CD4-positive, alpha-beta T cell treated with Interleukin-17A for 4 hours (primary cell): Measurements from ENCODE around the gene C19orf25.
"Not testable (repeated sequence)": the region's sequence is repeated elsewhere in the genome, so short reads cannot be mapped to it uniquely, and the experiment has no call there.

Experiments used
- DNase-seq: peaks from one replicate; pipeline ENCODE4 v3.0.0-alpha.2; 2020; ENCODE audit warnings: mixed read lengths

Gene C19orf25

DNA sequence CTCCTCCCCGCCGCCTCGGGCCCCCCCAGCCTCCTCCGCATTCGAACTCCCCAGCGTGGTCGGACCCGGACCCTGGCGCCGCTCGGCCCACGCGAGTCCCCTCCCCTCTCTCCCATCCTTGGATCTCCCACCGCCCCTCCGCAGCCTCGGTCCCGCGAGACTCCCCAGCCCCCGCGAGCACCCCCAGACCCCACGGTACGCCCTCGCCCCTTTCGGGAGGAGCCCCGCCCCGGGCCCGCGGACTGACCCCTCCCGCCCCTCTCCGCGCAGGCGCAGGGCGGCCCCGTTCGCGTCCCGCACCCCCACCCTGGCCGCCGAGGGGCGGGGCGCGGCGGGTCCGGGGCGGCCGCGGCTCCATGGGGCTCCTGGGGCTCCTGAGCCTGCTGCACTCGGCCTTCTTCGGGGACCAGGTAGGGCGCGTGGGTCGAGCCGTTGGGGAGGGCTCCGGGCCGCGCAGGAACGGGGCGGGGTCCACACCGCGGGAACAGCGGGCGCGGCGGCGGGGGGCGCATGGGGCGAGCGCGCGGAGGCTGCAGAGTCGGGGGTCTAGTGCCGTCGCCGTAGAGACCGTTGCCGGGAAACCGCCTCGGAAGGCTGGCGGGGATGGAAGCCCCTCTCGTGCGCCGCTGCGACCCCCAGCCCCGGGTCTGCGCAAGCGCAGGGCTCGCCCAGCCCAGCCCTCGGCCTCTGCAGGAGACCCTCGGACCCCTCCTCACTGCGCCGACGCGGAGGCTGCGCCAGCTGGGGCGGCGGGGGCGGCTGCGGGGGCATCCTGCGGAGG, 32.9 kb downstream of the C19orf25 start:
- DNase-seq, result no peak

DNA sequence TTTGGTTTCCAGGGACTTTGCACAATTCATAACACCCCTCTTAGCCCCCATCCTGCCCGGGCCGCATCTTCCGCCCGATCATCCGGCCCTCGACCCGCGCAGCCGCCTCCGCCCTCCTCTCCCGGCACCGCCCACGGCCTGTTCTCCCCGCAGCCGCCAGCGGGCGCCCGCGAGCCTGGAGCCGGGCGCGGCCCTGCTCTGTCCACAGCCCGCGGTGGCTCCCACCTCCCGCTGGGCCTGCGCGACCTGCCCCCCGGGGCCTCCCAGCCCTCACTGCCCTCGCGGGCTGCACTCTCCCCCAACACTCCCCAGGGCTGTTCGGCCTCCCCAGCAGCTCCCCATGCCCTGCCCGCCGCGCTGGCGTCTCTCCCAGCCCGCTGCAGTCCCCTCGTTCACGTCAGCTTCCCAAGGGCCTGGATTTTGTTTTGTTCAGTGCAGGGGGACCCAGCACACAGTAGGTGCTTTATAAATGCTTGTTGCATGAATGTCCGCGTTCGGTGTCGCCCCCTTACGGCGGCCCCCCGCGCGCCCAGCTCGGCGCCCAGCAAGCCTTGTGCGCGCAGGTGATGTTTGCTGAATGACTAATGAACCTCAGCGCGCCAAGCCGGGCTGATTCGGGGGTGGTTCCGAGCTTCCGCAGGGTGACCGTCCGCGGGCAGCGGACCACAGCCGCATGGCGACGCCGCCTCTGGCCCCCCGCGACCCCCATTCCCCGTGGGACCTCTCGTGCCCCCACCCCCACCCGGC, 33.7 kb downstream of the C19orf25 start:
- peak; percentile 82 for DNase-seq

DNA sequence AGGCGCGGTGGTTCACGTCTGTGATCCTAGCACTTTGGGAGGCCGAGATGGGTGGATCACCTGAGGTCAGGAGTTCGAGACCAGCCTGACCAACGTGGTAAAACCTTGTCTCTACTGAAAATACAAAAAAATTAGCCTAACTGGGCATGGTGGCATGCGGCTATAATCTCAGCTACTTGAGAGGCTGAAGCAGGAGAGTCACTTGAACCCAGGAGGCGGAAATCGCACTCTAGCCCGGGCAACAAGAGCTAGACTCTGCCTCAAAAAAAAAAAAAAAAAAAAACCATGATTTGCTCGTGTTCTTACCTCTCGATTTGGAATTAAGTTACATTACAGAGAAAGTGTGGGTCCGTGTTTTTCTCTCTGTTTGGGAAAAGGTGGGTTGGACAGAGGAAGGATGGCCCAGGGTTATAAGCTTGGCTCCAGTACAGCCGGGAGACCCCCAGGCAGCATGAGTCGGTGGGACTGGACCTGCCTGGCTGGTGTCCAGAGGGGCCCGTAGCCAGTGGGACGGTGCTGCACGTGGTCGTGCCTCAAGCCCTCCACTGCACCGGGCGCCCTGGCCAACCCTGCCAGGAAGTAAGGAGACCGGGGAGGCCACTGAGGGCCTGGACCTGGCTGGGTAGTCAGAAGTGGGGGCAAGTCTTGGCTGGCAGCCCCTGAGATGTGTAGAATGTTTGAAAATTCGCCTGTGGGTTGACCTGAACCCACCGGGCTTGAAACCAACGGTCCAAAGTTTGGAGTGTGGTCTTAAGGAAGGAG, 37.2 kb downstream of the C19orf25 start:
- no peak for DNase-seq

DNA sequence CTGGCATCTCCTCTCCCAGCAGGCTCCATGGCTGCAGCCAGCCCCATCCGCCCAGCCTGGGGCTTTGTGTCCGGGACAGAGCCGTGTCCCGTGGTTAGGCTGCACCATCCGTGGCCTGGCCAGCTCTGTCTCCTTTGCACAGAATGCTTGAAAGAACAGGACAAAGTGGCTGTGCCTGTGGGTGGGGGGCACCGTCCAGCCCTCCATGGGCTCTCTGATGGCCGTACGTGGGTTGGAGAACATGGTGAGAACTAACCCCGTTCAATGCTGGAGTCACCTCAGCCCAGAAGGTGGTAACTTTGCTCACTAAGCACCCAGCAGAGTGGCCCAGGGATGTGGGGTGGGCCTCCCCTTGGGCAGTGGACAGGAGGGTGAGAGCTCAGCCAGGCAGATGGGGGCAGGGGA, 38.0 kb downstream of the C19orf25 start:
- DNase-seq, result no peak

DNA sequence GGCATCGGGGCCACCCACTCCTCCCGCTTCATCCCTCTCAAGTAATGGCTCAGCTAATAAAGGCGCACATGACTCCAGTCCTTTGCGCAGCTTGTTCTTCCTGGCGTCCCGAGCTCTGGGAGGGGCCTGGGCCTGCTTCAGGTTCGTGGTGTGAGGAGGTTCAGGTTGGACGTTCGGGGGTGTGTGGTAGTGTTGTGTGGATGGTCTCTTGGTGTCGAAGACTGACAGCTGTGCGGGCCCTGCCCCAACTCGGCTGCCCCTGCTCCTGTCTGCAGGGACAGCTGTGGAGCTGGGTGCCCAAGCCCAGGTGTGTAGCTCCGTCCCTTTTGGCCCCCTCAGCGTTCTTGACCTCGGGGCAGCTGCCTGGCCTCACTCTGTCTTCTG, 38.6 kb downstream of the C19orf25 start:
- no peak for DNase-seq

DNA sequence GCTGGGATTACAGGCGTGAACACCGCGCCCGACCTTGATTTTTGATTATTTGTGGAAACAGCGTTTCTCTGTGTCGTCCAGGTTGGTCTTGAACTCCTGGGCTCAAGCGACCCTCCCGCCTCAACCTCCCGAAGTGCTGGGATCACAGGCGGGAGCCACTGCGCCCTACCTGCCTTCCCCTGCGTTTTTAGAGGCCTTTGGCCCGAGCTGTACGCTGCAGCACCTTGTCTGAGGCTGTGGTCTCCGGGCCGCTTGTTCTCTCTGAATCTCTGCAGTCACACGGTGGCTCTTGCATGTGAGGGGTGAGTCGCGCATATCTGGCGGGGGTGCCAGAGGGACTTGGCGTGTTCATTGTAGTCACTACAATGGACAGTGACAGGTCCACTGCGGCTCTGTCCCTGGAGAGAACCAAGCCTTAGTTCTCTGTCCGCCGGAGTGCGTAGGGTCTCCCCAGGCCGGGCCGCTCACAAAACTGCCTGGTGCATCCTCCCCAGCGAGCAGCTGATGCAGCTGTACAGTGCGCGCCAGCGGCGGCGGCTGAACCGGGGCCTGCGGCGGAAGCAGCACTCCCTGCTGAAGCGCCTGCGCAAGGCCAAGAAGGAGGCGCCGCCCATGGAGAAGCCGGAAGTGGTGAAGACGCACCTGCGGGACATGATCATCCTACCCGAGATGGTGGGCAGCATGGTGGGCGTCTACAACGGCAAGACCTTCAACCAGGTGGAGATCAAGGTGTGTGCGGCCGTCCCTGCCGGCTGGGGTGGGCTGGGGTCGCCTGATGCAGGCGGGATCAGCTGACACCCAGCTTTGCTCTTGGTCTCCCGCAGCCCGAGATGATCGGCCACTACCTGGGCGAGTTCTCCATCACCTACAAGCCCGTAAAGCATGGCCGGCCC, 39.2 kb downstream of the C19orf25 start:
- not testable (repeated sequence) for DNase-seq

DNA sequence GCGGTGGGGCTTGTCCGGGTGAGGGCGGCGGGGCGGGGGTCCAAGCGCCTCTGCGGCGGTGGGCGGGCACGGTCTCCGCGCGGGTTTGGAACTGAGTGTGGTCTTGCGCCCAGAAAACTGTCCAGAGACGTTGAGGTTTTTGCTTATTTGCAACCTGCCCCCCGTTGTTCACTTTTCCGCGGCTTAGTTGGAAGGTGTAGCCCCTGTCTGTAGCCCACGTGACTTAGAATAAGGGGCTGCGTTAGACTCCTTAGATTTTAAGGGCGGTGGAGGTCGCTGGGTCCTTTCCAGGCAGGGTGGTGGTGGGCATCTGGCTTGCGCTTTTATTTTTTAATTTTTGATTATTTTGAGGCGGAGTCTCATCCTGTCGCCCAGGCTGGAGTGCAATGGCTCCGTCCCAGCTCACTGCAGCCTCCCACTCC, 40.1 kb downstream of the C19orf25 start:
- no peak for DNase-seq

DNA sequence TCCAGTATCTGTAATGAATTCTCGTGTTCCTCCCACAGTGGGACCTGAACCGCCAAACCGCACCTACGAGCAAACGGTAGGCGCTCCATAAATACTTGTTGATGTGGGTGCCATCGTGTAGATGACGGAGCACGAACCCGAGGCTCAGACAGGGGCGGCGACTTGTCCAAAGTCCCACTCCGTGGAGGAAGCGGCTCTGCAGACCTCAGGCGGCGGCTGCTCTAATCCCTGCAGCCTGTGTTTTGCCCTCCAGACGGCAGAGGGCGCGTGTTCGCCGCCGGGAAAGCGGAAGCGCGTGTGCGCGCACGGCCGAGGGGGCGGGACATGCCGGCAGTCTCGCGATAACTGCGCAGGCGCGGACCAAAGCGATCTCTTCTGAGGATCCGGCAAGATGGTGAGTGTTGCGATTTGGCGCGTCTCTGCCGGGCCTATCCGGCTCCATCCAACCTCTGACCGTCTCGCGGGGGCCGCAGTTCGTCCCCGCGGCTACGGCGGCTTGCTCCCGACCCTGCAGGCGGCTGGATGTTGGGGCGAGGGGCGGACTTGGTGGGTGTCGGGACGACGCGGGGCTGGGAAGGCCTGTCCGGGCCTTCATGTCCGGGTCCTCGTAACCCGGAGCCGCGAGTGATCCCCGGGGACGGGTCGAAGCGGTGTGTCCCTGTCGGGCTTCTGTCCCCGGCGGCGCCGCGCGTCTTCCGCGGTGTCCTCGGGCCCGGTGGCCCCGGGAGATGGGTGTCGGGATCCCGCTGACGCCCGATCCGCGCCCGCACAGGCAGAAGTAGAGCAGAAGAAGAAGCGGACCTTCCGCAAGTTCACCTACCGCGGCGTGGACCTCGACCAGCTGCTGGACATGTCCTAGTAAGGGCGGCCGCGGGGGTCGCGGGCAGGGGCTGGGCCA, 40.7 kb downstream of the C19orf25 start, which contains the start of gene RPS15:
TSS of gene RPS15 (plus strand) at position 362 of the 898 bp plus-strand sequence. CDS start at position 392, 30 bp downstream.
- peak; percentile 97 for DNase-seq

DNA sequence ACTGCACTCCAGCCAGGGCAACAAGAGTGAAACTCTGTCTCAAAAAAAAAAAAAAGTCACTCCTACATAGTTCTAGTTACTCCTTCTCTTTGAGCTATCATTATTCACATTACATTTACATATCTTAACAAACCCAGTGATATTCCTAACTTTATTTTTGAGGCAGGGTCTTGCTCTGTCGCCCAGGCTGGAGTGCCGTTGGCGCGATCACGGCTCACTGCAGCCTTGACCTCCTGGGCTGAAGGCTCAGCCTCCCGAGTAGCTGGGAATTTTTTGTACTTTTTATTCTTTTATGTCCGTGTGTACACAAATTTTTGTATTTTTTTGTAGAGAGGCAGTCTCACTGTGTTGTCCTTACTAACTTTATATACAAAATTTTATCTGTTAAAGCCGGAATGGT, 41.4 kb downstream of the C19orf25 start:
- no peak for DNase-seq

DNA sequence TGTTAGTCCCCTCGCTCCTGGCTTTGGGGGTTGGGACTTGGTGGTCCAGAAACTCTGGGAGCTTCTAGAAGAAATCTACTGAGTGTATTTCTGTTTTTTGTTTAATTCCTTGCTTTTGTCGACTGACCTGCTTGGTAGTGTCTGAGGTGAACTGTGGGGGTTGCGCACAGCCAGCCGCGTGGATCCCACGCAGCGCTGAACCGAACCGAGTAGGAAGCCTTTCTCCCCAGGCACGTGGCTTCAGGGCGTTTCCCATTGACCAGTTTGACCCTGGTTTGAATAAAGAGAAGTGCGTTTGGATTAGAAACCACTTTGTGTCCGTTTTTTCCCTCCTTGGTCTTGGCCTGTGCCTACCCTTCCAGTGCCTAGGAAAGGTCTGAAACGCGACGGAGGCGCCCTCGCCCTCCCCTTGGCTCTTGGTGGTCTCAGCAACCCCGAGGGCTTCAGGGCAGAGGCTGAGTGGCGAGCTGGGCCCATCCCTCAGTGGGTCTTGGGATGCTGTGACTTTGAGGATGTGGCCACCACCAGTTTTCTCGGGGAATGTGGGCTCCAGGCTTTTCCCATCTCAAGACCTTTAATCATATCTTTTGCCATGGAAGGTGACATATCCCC, 43.5 kb downstream of the C19orf25 start:
- no peak for DNase-seq

DNA sequence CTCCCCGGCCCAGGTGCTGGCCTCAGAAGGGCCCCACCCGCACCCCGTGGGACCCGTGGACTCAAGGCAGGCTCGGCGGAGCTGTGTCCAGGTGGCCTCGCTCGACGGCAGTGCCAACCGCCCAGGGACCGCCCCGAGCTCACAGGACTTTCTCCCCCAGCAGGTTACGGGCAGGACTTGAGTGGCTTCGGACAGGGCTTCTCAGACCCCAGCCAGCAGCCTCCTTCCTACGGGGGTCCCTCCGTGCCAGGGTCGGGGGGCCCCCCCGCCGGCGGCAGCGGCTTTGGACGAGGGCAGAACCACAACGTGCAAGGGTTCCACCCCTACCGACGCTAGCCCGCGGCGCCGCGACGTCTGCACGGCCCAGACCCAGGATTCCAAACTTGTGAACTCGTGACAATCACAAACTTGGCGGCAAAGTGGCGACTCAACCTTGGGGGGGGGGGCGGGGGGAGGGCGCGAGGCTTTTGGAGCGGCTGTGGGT, 44.4 kb downstream of the C19orf25 start:
- no peak for DNase-seq

DNA sequence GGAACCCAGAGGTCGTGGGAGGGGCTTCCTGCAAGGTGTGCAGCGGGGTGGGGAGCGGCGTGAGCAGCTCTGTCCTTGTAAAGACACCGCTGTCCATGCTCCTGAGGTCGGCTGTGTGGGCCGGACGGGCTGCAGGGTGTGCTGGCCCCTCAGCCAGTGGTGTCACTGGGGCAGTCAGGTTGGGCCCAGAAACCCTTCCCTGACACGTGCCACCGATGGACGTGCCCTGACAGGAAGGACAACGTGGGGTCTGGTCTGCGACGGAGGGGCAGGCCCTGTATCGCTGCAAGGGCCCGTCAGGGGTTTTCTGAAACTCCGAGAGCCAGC, 45.0 kb downstream of the C19orf25 start:
- no peak for DNase-seq

DNA sequence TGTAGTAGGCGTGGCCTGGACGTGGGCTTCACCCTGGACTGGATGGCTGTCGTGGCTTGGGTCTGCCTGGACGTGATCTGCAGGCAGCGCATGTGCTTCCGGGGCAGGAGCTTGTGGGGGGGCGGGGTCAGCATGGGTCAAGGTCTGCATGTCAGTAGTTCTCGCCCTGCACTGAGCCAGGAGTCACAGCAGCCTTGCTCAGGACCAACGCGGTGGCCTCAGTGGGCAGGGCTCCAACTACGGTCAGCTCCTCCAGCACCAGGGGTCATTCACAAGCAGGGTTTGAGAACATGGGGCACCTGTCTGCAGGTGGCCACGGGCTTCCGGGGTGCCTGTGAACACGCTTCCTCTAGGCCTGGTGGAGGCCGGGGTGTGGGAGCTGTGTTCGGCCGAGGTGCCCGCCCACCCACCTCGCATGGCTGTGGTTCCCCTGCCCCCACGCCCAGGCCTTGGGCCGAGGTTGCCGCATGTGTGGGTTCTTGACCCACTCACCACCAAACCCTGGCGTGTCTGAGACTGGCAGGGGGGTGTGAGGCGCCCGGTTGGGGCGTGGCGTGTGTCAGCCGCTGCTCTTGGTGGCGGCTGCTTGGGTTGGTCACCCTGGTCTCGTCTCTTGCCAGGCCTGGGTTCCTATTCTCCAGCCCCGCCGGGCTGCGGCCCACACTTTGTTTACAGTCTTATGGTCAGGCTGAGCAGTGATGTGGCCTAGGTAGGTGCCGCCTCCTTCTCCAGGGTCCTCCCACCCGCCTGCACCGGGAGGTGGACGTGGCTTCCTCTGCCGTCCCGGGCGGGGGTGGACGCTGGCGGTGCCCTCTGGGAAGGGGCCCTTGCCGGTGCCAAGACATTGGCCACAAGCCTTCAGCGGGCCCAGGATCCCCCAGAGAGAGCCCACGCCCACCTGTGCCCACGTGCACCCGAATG, 45.6 kb downstream of the C19orf25 start:
- DNase-seq, result no peak

DNA sequence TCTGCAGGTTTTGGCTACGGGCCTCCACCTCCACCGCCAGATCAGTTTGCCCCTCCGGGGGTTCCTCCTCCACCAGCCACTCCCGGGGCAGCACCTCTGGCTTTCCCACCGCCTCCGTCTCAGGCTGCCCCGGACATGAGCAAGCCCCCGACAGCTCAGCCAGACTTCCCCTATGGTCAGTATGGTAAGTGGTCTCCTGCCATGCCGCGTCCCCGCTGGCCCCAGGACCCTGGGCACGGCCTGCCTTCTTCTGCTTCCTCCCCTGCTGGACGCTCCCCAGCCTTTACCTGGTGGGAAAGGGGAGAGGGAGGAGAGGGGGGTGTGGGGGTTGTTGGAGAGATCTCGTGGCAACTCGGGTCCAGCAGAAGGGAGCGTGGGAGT, 46.5 kb downstream of the C19orf25 start:
- no peak for DNase-seq

DNA sequence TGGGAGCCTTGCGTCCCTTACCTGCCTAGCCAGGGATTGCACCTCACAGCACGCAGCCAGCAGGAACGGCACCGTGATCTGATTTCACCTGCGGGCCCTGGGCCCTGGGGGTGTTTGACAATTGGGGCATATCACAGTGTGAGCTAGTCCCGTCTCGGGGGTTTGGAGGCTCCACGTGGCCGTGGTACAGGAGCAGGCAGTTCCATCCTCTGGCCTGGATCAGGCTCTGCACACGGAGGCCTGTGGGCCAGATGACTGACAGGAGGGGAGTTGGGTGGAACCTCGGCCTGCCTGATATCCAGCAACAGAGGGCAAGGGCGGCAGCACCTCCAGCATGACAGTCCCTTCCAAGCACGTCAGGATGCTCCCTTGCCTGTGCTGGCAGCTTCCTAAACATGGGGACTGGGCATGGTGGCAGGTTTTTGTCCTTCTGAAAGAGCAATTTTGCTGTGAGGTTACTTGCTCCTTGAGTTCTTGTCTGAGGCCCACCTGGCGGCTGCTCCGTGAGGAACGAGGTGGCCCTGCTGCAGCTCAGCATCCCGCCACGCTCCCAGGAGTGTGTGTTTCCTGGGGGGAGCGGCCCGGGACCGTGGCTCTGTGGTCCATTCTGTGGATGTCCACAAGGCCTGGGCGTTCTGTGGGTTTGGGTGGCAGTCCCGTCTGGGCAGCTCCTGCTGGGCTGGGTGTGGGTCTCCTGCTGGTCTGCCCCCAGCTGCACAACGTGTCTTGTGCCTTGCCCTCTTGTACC, 47.1 kb downstream of the C19orf25 start:
- DNase-seq, result no peak

DNA sequence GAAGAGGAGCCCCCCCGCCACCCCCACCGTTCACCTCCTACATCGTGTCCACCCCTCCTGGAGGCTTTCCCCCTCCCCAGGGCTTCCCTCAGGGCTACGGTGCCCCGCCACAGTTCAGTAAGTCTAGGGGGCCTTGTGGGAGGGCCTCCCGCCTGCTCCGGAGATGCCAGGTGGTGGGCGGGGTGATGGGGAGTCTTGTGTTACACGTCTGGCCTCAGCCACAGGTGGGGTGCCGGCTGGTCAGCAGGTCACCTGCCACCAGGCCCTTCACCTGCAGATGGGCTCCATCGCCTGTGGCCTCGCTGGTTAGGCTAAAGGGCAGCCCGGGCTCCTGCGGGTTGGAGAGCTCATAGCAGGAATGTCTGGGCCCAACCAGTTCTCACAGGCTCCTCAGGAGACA, 48.8 kb downstream of the C19orf25 start:
- no peak for DNase-seq

DNA sequence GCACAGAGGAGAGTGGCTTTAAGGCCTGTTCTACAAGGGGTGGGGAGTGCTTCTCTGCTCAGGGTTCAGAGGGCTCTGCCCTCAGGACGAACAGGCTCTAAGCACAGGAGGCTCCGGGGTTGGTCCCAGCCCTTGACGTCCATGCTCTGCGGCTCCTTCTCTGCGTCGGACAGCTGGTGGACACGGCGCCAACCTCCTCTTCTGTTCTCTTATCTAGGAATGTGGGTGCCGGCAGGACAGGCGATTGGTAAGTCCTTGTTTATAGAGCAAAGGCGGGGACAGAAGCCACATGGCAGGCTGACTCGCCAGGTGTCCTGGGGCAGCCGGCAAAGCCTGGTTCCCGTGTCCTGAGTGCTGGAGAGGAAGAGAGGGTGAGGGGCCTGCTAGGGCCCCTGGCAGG, 49.3 kb downstream of the C19orf25 start:
- DNase-seq, result no peak

DNA sequence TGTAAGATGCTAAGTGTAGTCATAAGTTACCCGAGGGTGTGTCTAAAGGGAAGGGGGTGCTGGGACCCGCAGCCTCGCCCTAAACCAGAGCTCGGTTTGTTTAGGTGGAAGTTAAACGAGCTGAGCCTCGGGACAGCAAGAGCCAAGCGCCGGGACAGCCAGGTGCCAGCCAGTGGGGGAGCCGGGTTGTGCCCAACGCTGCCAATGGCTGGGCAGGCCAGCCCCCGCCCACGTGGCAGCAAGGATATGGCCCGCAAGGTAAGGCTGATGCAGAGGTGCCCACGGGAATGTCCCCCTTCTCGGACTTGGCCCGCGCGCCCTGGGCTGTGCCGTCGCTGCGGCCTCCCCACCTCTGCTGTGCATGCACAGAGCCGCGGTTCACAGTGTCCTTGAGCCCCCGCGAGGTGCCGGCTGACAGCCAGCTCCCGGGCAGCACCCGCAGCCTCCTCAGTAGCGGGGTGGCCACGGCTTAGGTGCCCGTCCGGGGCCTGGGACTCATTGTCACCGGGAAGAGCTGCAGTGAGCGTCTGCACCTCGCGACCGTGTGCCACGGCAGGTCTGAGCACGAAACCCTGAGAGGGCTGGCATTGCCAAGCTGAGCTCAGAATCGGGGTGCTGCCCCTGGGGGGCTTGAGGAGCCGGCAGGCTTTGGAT, 50.1 kb downstream of the C19orf25 start:
- DNase-seq, result no peak
